Vagina (tissue), 2 donors: ENCODE data around the gene ESAM. TPM values are rescaled to one million over a fixed set of nuclear protein-coding genes. Genes with fewer than 3 reads are reported as not detected.

Source experiments
- DNase-seq, 2 donors: peaks; one replicate each; pipeline ENCODE4 v3.0.0-alpha.2; 2017; ENCODE audit errors: extremely low spot score in 2 of 2
- H3K27ac ChIP-seq: fragments of 200-600 bp; sonication (generic); one replicate; pipeline ENCODE4 v1.5.1; 2019
- H3K27me3 ChIP-seq: fragments of 200-600 bp; sonication (generic); one replicate; pipeline ENCODE4 v1.5.1; 2019
- H3K36me3 ChIP-seq, 2 donors: fragments of 200-600 bp; sonication (generic); one replicate each; pipeline ENCODE4 v1.5.1; 2017 to 2019
- H3K4me1 ChIP-seq: fragments of 200-600 bp; sonication (generic); one replicate; pipeline ENCODE4 v1.5.1; 2019
- H3K4me3 ChIP-seq, 2 donors: fragments of 200-600 bp; sonication (generic); 1 replicate in 1 of 2; 2 replicates in 1 of 2; pipeline ENCODE4 v1.5.1; 2016 to 2019
- H3K9me3 ChIP-seq: fragments of 200-600 bp; sonication (generic); one replicate; pipeline ENCODE4 v1.5.1; 2019
- CTCF ChIP-seq, 3 experiments: fragments of 450-650 bp in 2 of 3; fragments of 200-600 bp in 1 of 3; sonication (generic) in 1 of 3; IDR thresholded peaks; one replicate each; pipeline ENCODE4 v1.5.1; 2017 to 2019; ENCODE audit warnings: antibody characterized with exemption in 3 of 3, mild to moderate bottlenecking in 2 of 3, moderate library complexity in 2 of 3
- POLR2A ChIP-seq, 2 donors: fragments of 450-650 bp; IDR thresholded peaks; one replicate each; pipeline ENCODE4 v1.6.1; 2017; ENCODE audit warnings: antibody characterized with exemption in 2 of 2, mild to moderate bottlenecking in 2 of 2, moderate library complexity in 2 of 2
- POLR2AphosphoS5 ChIP-seq, 2 donors: sonication (generic); formaldehyde crosslinking; IDR thresholded peaks; one replicate each; pipeline ENCODE4 v1.9.0; 2017; ENCODE audit warnings: antibody characterized with exemption in 2 of 2, mild to moderate bottlenecking in 2 of 2, low read depth in 1 of 2; ENCODE audit not compliant: insufficient read depth in 1 of 2
- intact Hi-C: fragments of 100-400 bp; cut with DNase I; formaldehyde crosslinking; loops from one replicate; pipeline ENCODE4 v1.15.1; 2023
- total RNA-seq: library from RNA; depleted of rRNA; stranded (reverse); fragments of >200 nt; gene quantifications from one replicate; pipeline ENCODE4 v1.2.3, GENCODE V29; 2016

ESAM gene
- total RNA-seq, 1 donor from 2014 or later, result 34.9 TPM

GRCh38 chr11:124759266-124760204 is 2.6 kb downstream of the ESAM start:
- no peak for TF ChIP-seq CTCF (IDR thresholded peaks at IDR 0.05)
- peak; percentile 16 to 57 for TF ChIP-seq POLR2AphosphoS5 (IDR thresholded peaks at IDR 0.05; ENCODE audit: insufficient read depth in 1 of 2, low read depth in 1 of 2)
- H3K36me3 ChIP-seq, result no peaks in the 10 kb centered on the region
- H3K4me3 ChIP-seq, result peak overlapping the region; percentile 50 to 53
- H3K9me3 ChIP-seq, result no peaks in the 10 kb centered on the region
- no peak for DNase-seq
- peaks cover 6% of the 10 kb centered on the region for H3K27me3 ChIP-seq
- intact Hi-C loops, result loop anchor here (2.0 to 5.0 kb wide), 2 partner anchors 78 to 85 kb away; no protein-coding TSS in a partner anchor
- peaks cover 50% of the 10 kb centered on the region for H3K4me1 ChIP-seq
- peak overlapping the region; percentile 71 for H3K27ac ChIP-seq

GRCh38 chr11:124758355-124759265 is 3.5 kb downstream of the ESAM start:
- H3K9me3 ChIP-seq, result no peaks in the 10 kb centered on the region
- H3K27ac ChIP-seq, result peak overlapping the region; percentile 71
- H3K4me3 ChIP-seq, result peak overlapping the region; percentile 50 to 53
- H3K4me1 ChIP-seq, result peaks cover 50% of the 10 kb centered on the region
- intact Hi-C loops, result loop anchor here (5.0 kb wide), 1 partner anchor 79 kb away; no protein-coding TSS in a partner anchor
- no peak for DNase-seq
- peaks cover 6% of the 10 kb centered on the region for H3K27me3 ChIP-seq
- no peaks in the 10 kb centered on the region for H3K36me3 ChIP-seq
- TF ChIP-seq POLR2AphosphoS5 (IDR thresholded peaks at IDR 0.05; ENCODE audit: insufficient read depth in 1 of 2, low read depth in 1 of 2) (peak in 1 of 2 donors; percentile 21), POLR2A (IDR thresholded peaks at IDR 0.05) (no peak), CTCF (IDR thresholded peaks at IDR 0.05) (peak in 2 of 3 experiments; percentile 9 to 47)

GRCh38 chr11:124757320-124757719 is 4.8 kb downstream of the ESAM start:
- TF ChIP-seq CTCF (IDR thresholded peaks at IDR 0.05) (no peak), POLR2A (IDR thresholded peaks at IDR 0.05) (no peak), POLR2AphosphoS5 (IDR thresholded peaks at IDR 0.05; ENCODE audit: insufficient read depth in 1 of 2, low read depth in 1 of 2) (no peak)
- Histone ChIP-seq H3K27ac (no peak overlapping the region), H3K9me3 (no peaks in the 10 kb centered on the region), H3K27me3 (peaks cover 6% of the 10 kb centered on the region), H3K36me3 (no peaks in the 10 kb centered on the region), H3K4me3 (no peak overlapping the region), H3K4me1 (peaks cover 42% of the 10 kb centered on the region)
- DNase-seq, result no peak
- intact Hi-C loops, result loop anchor here (5.0 kb wide), 1 partner anchor 80 kb away; no protein-coding TSS in a partner anchor

- peaks cover 37% of the 10 kb centered on the region for H3K4me1 ChIP-seq
- no peak overlapping the region for H3K4me3 ChIP-seq
- H3K27ac ChIP-seq, result no peak overlapping the region
- peaks cover 6% of the 10 kb centered on the region for H3K27me3 ChIP-seq
- H3K36me3 ChIP-seq, result no peaks in the 10 kb centered on the region
- H3K9me3 ChIP-seq, result no peaks in the 10 kb centered on the region
- intact Hi-C loops, result loop anchor here (5.0 kb wide), 1 partner anchor 81 kb away; no protein-coding TSS in a partner anchor
- DNase-seq, result no peak
- no peak for TF ChIP-seq CTCF (IDR thresholded peaks at IDR 0.05)
- no peak for TF ChIP-seq POLR2AphosphoS5 (IDR thresholded peaks at IDR 0.05; ENCODE audit: insufficient read depth in 1 of 2, low read depth in 1 of 2)
- no peak for TF ChIP-seq POLR2A (IDR thresholded peaks at IDR 0.05)
Measured at GRCh38 chr11:124756753-124757227, 5.3 kb downstream of the ESAM start.
